Measurements from ENCODE around the gene LIF.

DNA sequence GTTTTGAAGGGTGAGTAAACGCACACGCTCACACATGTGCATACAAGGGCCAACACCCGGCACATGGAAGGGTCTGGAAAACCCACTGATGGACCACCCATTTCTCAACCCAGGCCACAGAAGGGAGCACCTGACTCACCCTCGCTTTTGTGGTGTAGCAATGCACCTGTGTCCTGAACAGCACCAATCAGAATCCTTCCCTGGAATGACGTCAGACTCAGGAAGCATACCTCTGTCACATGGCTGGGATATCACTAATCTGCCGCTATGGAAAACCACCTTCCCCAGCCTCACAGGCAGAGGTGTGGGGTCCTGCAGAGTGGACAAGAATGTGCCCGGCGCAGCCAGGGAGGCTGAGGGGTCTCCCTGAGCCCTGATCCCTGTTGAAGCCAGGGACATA is 29.1 kb upstream of the LIF start:
- TF ChIP-seq ZBTB26 (tag by site-specific recombination; optimal IDR thresholded peaks at IDR 0.05): no peak
- TF ChIP-seq CTCF (tag by site-specific recombination; IDR thresholded peaks at IDR 0.05): no peak
- no peak for TF ChIP-seq ZBTB49 (tag by site-specific recombination; IDR thresholded peaks at IDR 0.05; ENCODE audit: low read depth)
- no peak for TF ChIP-seq ZNF266 (tag by site-specific recombination; IDR thresholded peaks at IDR 0.05; ENCODE audit: low read depth)
- TF ChIP-seq PRDM1 (tag by site-specific recombination; IDR thresholded peaks at IDR 0.05): no peak
- TF ChIP-seq GFI1B (tag by site-specific recombination; IDR thresholded peaks at IDR 0.05): no peak
- no peak for TF ChIP-seq ZNF792 (tag by site-specific recombination; IDR thresholded peaks at IDR 0.05)
- TF ChIP-seq, protein P1, sequence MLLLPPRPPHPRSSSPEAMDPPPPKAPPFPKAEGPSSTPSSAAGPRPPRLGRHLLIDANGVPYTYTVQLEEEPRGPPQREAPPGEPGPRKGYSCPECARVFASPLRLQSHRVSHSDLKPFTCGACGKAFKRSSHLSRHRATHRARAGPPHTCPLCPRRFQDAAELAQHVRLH (tag by site-specific recombination; IDR thresholded peaks at IDR 0.05): no peak
- TF ChIP-seq ZNF433 (tag by site-specific recombination; IDR thresholded peaks at IDR 0.05; ENCODE audit: low read depth): no peak

All from HEK293 (cell line).